Nephron (organoid): ENCODE results near the gene EMCN.

Experiments used
- H3K27ac Mint-ChIP-seq, 3 experiments: 2 replicates each; pipeline ENCODE4 v1.8.0; 2020; ENCODE audit warnings: mixed read lengths in 3 of 3, mild to moderate bottlenecking in 2 of 3, moderate library complexity in 1 of 3
- H3K27me3 Mint-ChIP-seq: 2 replicates; pipeline ENCODE4 v1.8.0; 2021; ENCODE audit warnings: low read depth, mild to moderate bottlenecking, moderate library complexity, mixed read lengths
- H3K36me3 Mint-ChIP-seq: 2 replicates; pipeline ENCODE4 v1.8.0; 2020; ENCODE audit warnings: low read depth, mixed read lengths
- H3K4me1 Mint-ChIP-seq: 2 replicates; pipeline ENCODE4 v1.8.0; 2020; ENCODE audit warnings: mixed read lengths
- H3K4me3 Mint-ChIP-seq, 3 experiments: 2 replicates each; pipeline ENCODE4 v1.8.0; 2020; ENCODE audit warnings: mild to moderate bottlenecking in 3 of 3, mixed read lengths in 3 of 3, moderate library complexity in 2 of 3
- H3K9me3 Mint-ChIP-seq: 2 replicates; pipeline ENCODE4 v1.8.0; 2020; ENCODE audit warnings: mixed read lengths
- TF ChIP-seq, protein P1 (sequence below), 3 experiments: fragments of 200-600 bp; sonication (generic); IDR thresholded peaks; one replicate each; pipeline ENCODE4 v1.5.0; 2021; ENCODE audit warnings: antibody characterized with exemption in 3 of 3; ENCODE audit not compliant: unreplicated experiment in 3 of 3

The EMCN gene

DNA sequence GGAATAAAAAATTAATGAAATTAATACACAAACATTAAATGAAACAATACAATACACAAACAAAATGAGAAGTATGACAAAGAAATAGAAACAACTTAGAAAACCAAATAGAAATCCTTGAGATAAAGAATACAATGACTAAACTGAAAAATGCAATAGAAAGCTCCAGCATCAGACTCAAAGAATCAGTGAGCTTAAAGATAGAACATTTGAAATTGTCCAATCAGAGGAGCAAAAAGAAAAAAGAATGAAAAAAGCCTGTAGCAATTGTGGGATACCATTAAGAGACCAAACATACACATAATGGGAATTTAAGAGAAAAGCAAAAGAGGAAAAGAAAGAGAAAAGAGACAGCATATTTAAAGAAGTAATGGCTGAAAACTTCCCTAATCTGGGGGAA lies 25.7 kb downstream of the EMCN start:
- H3K27me3 Mint-ChIP-seq, result no peaks in the 10 kb centered on the region
- TF ChIP-seq, protein P1, sequence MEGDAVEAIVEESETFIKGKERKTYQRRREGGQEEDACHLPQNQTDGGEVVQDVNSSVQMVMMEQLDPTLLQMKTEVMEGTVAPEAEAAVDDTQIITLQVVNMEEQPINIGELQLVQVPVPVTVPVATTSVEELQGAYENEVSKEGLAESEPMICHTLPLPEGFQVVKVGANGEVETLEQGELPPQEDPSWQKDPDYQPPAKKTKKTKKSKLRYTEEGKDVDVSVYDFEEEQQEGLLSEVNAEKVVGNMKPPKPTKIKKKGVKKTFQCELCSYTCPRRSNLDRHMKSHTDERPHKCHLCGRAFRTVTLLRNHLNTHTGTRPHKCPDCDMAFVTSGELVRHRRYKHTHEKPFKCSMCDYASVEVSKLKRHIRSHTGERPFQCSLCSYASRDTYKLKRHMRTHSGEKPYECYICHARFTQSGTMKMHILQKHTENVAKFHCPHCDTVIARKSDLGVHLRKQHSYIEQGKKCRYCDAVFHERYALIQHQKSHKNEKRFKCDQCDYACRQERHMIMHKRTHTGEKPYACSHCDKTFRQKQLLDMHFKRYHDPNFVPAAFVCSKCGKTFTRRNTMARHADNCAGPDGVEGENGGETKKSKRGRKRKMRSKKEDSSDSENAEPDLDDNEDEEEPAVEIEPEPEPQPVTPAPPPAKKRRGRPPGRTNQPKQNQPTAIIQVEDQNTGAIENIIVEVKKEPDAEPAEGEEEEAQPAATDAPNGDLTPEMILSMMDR (IDR thresholded peaks at IDR 0.05; ENCODE audit: unreplicated experiment in 3 of 3), result no peak
- H3K4me3 Mint-ChIP-seq, result no peak overlapping the region
- H3K4me1 Mint-ChIP-seq, result no peaks in the 10 kb centered on the region
- H3K9me3 Mint-ChIP-seq, result peaks cover 11% of the 10 kb centered on the region
- H3K36me3 Mint-ChIP-seq, result peaks cover 3% of the 10 kb centered on the region
- H3K27ac Mint-ChIP-seq, result no peak overlapping the region

DNA sequence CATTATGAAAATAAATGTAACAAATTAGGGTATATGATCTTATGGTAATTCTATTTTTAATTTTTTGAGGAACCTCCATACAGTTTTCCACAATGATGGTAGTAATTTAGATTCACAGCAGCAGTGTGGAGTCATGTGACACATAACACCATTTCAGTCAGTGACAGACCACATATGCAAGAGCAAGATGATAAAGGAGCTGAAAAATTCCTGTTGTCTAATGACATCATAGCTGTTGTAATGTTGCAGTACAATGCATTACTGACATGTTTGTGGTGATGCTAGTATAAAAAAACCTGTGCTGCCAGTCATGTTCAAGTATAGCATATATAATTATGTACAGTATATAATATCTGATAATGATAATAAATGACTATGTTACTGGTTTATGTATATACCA lies 28.5 kb downstream of the EMCN start:
- H3K4me3 Mint-ChIP-seq, result no peak overlapping the region
- H3K27ac Mint-ChIP-seq, result no peak overlapping the region
- no peaks in the 10 kb centered on the region for H3K4me1 Mint-ChIP-seq
- H3K9me3 Mint-ChIP-seq, result peaks cover 11% of the 10 kb centered on the region
- H3K27me3 Mint-ChIP-seq, result no peaks in the 10 kb centered on the region
- peaks cover 3% of the 10 kb centered on the region for H3K36me3 Mint-ChIP-seq
- TF ChIP-seq, protein P1 (IDR thresholded peaks at IDR 0.05; ENCODE audit: unreplicated experiment in 3 of 3), result no peak

DNA sequence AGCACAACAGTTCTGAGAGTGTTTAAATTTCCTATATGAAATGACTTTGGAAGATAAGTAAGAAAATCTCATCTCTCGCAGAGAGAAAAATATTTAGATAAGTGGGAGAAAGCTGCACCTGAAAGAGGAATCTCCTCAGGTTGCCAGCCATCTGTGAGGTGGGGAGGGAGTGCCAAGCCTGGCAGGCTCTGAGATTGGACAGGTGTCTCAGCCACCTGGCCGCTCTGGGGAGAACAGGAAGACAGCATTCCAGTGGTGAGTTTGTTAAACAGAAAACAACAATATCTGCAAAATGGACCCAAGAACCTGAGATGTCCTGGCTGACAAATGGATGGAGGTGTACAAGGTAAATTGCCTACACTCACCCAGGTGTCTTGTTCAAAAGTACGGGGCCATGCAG lies 31.3 kb downstream of the EMCN start:
- Mint-ChIP-seq H3K4me1 (no peaks in the 10 kb centered on the region), H3K9me3 (peaks cover 4% of the 10 kb centered on the region), H3K27ac (no peak overlapping the region), H3K4me3 (no peak overlapping the region), H3K27me3 (no peaks in the 10 kb centered on the region), H3K36me3 (no peaks in the 10 kb centered on the region)
- TF ChIP-seq, protein P1 (IDR thresholded peaks at IDR 0.05; ENCODE audit: unreplicated experiment in 3 of 3), result no peak

DNA sequence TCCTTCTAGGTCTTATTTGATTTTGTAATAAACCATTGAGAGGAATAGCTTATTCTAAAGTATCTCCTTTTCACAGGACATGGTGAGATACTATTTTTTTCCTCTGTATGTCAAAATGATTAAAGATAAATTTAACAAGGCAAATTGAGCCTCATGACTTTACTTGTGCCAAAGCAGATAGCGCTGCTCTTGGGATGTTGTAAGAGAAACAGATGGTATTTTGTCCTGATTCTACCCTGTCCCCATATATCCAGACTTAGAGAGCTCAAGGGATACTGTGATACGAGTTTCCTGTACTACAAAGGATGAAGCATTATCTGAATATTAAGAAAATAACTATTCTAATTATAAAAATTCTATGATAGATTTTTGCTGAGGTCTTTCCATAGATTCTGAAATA lies 34.0 kb downstream of the EMCN start:
- TF ChIP-seq, protein P1 (IDR thresholded peaks at IDR 0.05; ENCODE audit: unreplicated experiment in 3 of 3), result no peak
- H3K4me1 Mint-ChIP-seq, result no peaks in the 10 kb centered on the region
- no peak overlapping the region for H3K4me3 Mint-ChIP-seq
- H3K9me3 Mint-ChIP-seq, result no peaks in the 10 kb centered on the region
- no peaks in the 10 kb centered on the region for H3K27me3 Mint-ChIP-seq
- H3K27ac Mint-ChIP-seq, result no peak overlapping the region
- H3K36me3 Mint-ChIP-seq, result no peaks in the 10 kb centered on the region

DNA sequence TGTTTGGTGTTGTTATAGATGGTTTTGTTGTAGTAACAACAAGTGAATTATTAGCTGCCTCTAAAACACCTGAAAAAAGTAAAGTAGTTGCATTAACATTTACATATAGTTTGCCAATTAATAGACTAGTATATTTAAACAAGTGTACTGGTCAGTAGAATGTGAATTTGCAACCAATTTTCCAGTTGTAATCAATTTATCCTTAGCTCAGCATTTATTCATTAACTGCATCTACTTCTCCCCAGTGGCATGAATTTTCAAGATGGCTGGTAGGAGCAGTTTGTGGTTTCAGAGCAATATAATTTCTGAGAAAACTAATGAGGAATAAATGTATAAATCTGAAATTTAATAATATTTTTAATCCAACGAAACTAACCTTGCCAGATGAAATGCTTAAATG lies 37.9 kb downstream of the EMCN start:
- H3K27me3 Mint-ChIP-seq, result no peaks in the 10 kb centered on the region
- no peak overlapping the region for H3K27ac Mint-ChIP-seq
- no peaks in the 10 kb centered on the region for H3K36me3 Mint-ChIP-seq
- H3K4me3 Mint-ChIP-seq, result no peak overlapping the region
- no peaks in the 10 kb centered on the region for H3K9me3 Mint-ChIP-seq
- H3K4me1 Mint-ChIP-seq, result no peaks in the 10 kb centered on the region
- TF ChIP-seq, protein P1 (IDR thresholded peaks at IDR 0.05; ENCODE audit: unreplicated experiment in 3 of 3), result no peak

DNA sequence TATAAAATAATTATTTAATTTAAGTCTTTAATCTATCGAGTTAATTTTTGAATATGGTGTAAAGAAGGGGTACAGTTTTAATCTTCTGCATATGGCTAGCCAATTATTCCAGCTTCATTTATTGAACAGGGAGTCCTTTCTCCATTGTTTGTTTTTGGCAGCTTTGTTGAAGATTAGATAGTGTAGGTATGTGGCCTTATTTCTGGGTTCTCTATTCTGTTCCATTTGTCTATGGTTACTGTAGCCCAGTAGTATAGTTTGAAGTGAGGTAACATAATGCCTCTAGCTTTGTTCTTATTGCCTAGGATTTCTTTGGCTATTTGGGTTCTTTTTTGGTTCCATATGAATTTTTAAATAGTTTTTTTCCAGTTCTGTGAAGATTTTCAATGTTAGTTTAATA lies 48.3 kb downstream of the EMCN start:
- TF ChIP-seq, protein P1 (IDR thresholded peaks at IDR 0.05; ENCODE audit: unreplicated experiment in 3 of 3), result no peak
- no peak overlapping the region for H3K27ac Mint-ChIP-seq
- peaks cover 14% of the 10 kb centered on the region for H3K9me3 Mint-ChIP-seq
- H3K36me3 Mint-ChIP-seq, result peaks cover 11% of the 10 kb centered on the region
- no peak overlapping the region for H3K4me3 Mint-ChIP-seq
- no peaks in the 10 kb centered on the region for H3K27me3 Mint-ChIP-seq
- H3K4me1 Mint-ChIP-seq, result no peaks in the 10 kb centered on the region
